ENCODE measurements around the gene SPAG17.

- TF ChIP-seq CTCF (IDR thresholded peaks at IDR 0.05 in 4 of 5, conservative IDR thresholded peaks at IDR 0.05 in 1 of 5), result no peak
- TF ChIP-seq POLR2A (IDR thresholded peaks at IDR 0.05), result no peak
Measured at GRCh38 chr1:118101999-118102398, 83.0 kb downstream of the SPAG17 start.

All from gastrocnemius medialis (tissue), 4 donors.